ENCODE data around the gene SLC44A5.
"Not testable (repeated sequence)": the region's sequence is repeated elsewhere in the genome, so short reads cannot be mapped to it uniquely, and the experiment has no call there.

- not testable (repeated sequence) for TF ChIP-seq EP300, POLR2A (IDR thresholded peaks at IDR 0.05)
Measured at GRCh38 chr1:75375476-75376447, 235.2 kb downstream of the SLC44A5 start.

Measured in stomach (tissue), 4 donors.